Ureter (tissue), 1 donor: ENCODE data around the gene HEMGN. TPM values are rescaled to one million over a fixed set of nuclear protein-coding genes. Genes with fewer than 3 reads are reported as not detected.

ENCODE experiments used
- DNase-seq: peaks from one replicate; pipeline ENCODE4 v3.0.0-alpha.2; 2020; ENCODE audit warnings: low spot score
- total RNA-seq: library from RNA; stranded (reverse); gene quantifications from one replicate; pipeline ENCODE4 v1.2.4, GENCODE V29; 2023
- donor health status: DM: yes; HTN: yes; CAD: no.

Gene HEMGN
- total RNA-seq, 1 donor from 2014 or later = not detected

DNA sequence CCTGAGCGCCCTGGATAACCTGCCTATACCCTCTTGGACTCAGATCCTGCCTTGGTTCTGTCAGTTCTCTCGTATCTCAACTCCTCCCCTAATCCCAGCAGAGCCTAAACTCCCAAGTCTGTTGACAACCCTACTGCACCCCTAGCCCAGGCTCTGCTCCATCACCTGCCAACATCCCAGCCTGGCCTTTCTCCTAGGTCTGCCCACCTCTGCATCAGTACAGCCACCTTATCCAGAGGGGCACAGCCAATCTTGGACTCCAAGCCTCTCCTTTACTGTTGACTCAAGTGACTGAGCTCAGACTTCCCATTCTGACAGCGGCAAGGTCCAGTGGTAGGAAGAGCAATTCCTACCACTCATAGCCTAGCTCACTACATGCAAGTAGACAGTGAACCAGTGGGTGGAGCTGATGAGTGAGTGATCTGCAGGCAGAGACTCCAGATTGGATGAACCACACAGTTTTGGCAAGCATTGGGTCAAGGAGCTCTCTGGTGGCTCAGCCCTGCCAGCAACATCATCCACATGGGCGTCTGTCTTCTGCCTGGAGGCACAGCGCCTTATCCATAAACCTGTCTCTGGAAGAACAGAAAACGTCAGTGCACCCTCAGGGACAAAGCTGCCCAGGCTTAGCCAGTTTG is 42.2 kb downstream of the HEMGN start:
- DNase-seq = no peak

DNA sequence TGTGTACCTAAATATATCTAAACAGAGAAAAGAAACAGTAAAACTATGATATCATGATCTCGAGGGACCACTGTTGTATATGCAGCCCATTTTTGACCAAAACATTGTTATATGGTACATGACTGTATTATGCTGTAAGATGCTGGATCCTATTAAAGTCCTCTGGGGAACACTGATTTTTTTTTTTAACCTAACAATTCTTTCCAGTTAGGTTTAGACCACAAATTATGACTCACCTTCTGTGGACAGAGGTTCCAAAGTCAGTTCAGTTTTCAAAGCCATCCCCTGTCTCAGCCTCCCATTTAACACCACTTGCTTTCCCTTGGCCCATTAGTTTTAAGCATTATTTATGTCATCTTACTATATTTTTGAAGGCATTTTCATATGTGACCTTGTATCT is 42.8 kb downstream of the HEMGN start:
- DNase-seq = no peak

DNA sequence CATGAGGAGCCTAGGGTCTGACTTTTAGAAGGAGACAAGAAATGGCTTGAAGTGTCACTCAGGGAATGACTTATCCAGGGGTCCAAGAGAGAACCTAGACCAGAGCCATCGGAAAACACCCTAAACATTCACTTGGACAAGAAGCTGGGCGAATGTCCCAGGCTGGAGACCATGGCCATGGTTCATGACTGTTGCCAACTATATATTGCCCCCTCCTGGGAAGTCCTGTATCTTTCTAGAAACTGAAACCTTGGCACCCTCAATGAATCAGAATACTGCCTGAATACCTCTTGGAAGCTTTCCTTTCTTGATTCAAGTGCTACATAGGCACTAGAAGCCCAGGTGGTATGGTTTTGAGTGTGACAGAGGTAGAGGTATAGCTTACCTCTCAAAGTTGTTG is 45.6 kb downstream of the HEMGN start:
- DNase-seq = no peak

DNA sequence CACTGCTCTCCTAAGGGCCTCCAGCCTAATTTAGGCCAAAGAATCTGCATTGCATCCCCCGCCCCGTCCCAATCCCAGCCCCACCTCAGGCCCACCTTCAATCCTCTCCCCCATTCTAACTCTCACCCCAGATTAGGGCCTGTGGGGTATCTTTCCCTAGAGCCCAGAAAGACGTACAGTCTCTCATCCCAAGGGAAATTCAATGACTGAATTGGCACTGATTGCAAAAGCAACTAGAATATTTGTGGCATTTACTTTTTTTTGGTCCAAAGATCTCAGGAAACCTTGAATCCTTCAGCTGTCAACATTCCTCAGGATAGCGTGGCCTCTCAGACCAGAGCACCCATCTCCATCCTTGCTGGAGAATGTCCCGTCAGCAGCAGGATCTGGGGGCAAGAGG is 46.2 kb downstream of the HEMGN start:
- DNase-seq = no peak

DNA sequence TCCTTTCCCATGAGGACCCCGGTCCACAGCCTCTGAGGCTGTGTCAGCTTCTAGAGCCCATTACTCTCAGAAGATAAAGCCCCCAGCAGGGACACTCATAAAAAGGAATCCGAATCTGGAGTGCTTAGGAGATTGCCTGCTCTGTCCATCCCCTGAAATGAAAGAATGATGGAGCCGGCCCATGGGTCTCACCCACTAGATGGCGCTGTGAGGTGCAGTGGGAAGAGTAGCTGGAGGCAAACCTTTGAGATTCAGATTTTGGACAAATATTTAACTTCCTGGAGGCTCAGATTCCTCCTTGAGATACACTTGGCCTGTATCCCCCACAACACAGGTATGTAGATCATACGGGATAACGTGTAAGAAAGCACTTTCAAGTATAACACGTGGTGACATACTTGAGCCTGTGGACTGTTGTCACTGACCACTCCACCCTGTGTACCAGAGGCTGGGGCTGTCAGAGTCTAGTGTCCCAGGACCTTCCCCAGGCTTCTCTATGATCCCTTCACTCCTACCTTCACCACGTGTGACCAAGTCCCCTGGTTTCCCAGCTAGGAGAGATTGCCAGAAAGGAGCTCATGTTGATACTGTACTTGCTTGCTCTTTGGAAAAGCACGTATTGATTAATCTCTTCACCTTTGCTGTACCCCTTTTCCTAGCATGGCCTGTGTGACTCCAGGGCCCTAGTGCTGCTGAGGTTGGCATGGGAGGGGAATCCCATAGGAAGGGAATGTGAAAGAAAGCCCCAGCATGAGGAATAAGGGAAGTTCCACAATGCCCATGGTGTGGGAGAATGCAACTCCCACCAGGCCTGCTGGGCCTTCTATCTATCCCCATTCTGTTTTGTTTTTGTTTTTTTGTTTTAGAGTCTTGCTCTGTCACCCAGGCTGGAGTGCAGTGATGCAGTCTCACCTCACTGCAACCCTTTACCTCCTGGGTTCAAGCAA is 47.8 kb downstream of the HEMGN start:
- no peak for DNase-seq

DNA sequence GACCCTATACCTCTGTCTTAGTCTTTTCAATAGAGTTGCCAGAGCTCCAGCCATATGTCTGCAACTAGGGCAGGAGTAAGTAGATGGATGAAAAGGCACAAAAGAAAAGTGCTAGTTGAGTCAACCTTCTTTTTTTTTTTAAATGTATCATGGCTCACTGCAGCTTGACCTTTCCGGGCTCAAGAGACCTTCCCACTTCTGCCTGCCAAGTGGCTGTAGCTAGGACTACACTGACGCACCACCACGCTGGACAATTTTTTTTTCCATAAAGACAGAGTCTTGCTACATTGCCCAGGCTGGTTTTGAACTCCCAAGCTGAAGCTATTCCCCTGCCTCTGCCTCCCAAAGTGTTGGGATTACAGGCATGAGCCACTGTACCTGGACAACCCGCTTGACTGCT is 57.6 kb downstream of the HEMGN start:
- no peak for DNase-seq

Other genes with a start within 250 kb of the HEMGN start
- 21.7 TPM for gene XPA, start 240.8 kb downstream of the HEMGN start, total RNA-seq
- gene FOXE1, start 84.9 kb downstream of the HEMGN start, total RNA-seq = 0.42 TPM
- 16.2 TPM for gene TRMO, start 15.7 kb downstream of the HEMGN start, total RNA-seq
- gene ANP32B, start 45.2 kb upstream of the HEMGN start, total RNA-seq = 136 TPM
- 43.7 TPM for gene NANS, start 118.6 kb upstream of the HEMGN start, total RNA-seq
- gene TRIM14, start 181.1 kb upstream of the HEMGN start, total RNA-seq = 66.9 TPM